Fibroblast of lung (primary cell): ENCODE results near the gene SIM1.

ENCODE experiments used
- EZH2 ChIP-seq: IDR thresholded peaks from 2 replicates; pipeline ENCODE4 v1.5.1; 2012; ENCODE audit warnings: low read length, control low read depth, mild to moderate bottlenecking; ENCODE audit errors: missing control alignments
- TF ChIP-seq, protein P1 (sequence below), 2 donors: IDR thresholded peaks in 1 of 2; conservative IDR thresholded peaks in 1 of 2; 1 replicate in 1 of 2; 2 replicates in 1 of 2; pipeline ENCODE4 v1.5.1; 2011 to 2012; ENCODE audit warnings: low read length in 2 of 2, control low read depth in 1 of 2, inconsistent platforms in 1 of 2, low read depth in 1 of 2, mild to moderate bottlenecking in 1 of 2

DNA sequence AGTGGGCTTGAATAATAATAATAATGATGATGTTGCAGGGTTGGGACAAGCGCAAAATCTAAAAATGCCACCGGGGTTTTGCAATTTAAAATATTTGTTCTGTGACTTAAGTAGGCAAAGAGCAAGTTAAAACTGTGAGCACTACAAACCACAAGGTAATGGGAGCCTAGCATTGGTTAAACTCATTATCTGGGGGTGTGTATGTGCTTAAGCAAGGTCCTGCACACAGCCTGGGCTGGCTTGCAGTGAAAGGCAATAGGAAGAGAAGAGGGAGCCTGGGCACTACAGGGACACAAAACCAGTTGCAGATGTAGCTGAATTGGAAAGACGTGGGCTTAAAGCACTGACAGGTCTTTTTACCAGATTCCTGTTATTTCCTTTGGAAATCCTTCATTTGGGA is 11.7 kb downstream of the SIM1 start:
- no peak for TF ChIP-seq EZH2
- TF ChIP-seq, protein P1, sequence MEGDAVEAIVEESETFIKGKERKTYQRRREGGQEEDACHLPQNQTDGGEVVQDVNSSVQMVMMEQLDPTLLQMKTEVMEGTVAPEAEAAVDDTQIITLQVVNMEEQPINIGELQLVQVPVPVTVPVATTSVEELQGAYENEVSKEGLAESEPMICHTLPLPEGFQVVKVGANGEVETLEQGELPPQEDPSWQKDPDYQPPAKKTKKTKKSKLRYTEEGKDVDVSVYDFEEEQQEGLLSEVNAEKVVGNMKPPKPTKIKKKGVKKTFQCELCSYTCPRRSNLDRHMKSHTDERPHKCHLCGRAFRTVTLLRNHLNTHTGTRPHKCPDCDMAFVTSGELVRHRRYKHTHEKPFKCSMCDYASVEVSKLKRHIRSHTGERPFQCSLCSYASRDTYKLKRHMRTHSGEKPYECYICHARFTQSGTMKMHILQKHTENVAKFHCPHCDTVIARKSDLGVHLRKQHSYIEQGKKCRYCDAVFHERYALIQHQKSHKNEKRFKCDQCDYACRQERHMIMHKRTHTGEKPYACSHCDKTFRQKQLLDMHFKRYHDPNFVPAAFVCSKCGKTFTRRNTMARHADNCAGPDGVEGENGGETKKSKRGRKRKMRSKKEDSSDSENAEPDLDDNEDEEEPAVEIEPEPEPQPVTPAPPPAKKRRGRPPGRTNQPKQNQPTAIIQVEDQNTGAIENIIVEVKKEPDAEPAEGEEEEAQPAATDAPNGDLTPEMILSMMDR (conservative IDR thresholded peaks at IDR 0.05 in 1 of 2, IDR thresholded peaks at IDR 0.05 in 1 of 2; ENCODE audit: low read depth in 1 of 2, low read length in 2 of 2) = no peak
